MM.1S (cell line): ENCODE measurements around the gene CATSPERD.

Experiments used
- DNase-seq: peaks from one replicate; pipeline ENCODE4 v3.0.0-alpha.2; 2015
- H2AFZ ChIP-seq: fragments of 300-600 bp; sonication (generic); 2 replicates; pipeline ENCODE4 v1.6.0; 2016; ENCODE audit warnings: antibody characterized with exemption, low read length
- H3F3A ChIP-seq: fragments of 300-600 bp; sonication (generic); 2 replicates; pipeline ENCODE4 v1.6.1; 2016; ENCODE audit warnings: mild to moderate bottlenecking, antibody characterized with exemption, low read length, moderate library complexity, mixed read lengths; ENCODE audit not compliant: insufficient read depth
- H3K27ac ChIP-seq: fragments of 300-600 bp; sonication (generic); 2 replicates; pipeline ENCODE4 v1.5.1; 2016; ENCODE audit warnings: mild to moderate bottlenecking, low read length
- H3K27me3 ChIP-seq: fragments of 300-600 bp; sonication (generic); replicated peaks from 2 replicates; pipeline ENCODE4 v1.6.0; 2016; ENCODE audit warnings: low read length; ENCODE audit not compliant: insufficient read depth
- H3K36me3 ChIP-seq: fragments of 300-600 bp; sonication (generic); replicated peaks from 2 replicates; pipeline ENCODE4 v1.6.1; 2016; ENCODE audit warnings: mild to moderate bottlenecking, low read length, mixed read lengths; ENCODE audit not compliant: insufficient read depth
- H3K4me1 ChIP-seq: fragments of 300-600 bp; sonication (generic); 2 replicates; pipeline ENCODE4 v1.6.1; 2016; ENCODE audit warnings: low read length, mixed read lengths
- H3K4me2 ChIP-seq: fragments of 300-600 bp; sonication (generic); 2 replicates; pipeline ENCODE4 v1.6.0; 2016; ENCODE audit warnings: low read depth, low read length
- H3K4me3 ChIP-seq: fragments of 300-600 bp; sonication (generic); 2 replicates; pipeline ENCODE4 v1.5.1; 2016; ENCODE audit warnings: low read length, mixed read lengths
- H3K79me2 ChIP-seq: fragments of 300-600 bp; sonication (generic); 2 replicates; pipeline ENCODE4 v1.6.1; 2016; ENCODE audit warnings: mixed run types, low read length, mixed read lengths
- H3K9ac ChIP-seq: fragments of 300-600 bp; sonication (generic); 2 replicates; pipeline ENCODE4 v1.6.1; 2016; ENCODE audit warnings: low read length, mixed read lengths
- H3K9me2 ChIP-seq: fragments of 300-600 bp; sonication (generic); replicated peaks from 2 replicates; pipeline ENCODE4 v1.6.1; 2016; ENCODE audit warnings: mild to moderate bottlenecking, low read length, mixed read lengths; ENCODE audit not compliant: insufficient read depth
- H3K9me3 ChIP-seq: fragments of 300-600 bp; sonication (generic); replicated peaks from 2 replicates; pipeline ENCODE4 v1.6.1; 2016; ENCODE audit warnings: mild to moderate bottlenecking, low read length, mixed read lengths; ENCODE audit not compliant: insufficient read depth
- H4K20me1 ChIP-seq: fragments of 300-600 bp; sonication (generic); 2 replicates; pipeline ENCODE4 v1.6.1; 2016; ENCODE audit warnings: mild to moderate bottlenecking, low read length, moderate library complexity, mixed read lengths; ENCODE audit not compliant: insufficient read depth
- CTCF ChIP-seq: fragments of 300-600 bp; sonication (generic); IDR thresholded peaks from 2 replicates; pipeline ENCODE4 v1.5.1; 2016; ENCODE audit warnings: antibody characterized with exemption, low read length, mixed read lengths
- EZH2 ChIP-seq: fragments of 300-600 bp; sonication (generic); optimal IDR thresholded peaks from 2 replicates; pipeline ENCODE3; 2017; ENCODE audit warnings: low read depth, mild to moderate bottlenecking, antibody characterized with exemption, low read length, mixed read lengths
- EZH2phosphoT487 ChIP-seq: fragments of 300-600 bp; sonication (generic); IDR thresholded peaks from 2 replicates; pipeline ENCODE4 v1.6.1; 2018; ENCODE audit warnings: antibody characterized with exemption, low read length

Gene CATSPERD

GRCh38 chr19:5801796-5802619 is 81.6 kb downstream of the CATSPERD start:
- no peaks in the 10 kb centered on the region for H3K9me3 ChIP-seq
- DNase-seq = no peak
- H3K27me3 ChIP-seq = peaks cover 40% of the 10 kb centered on the region
- H3K4me1 ChIP-seq = peaks cover 8% of the 10 kb centered on the region; the same call in 1 of the 2 replicates
- peaks cover 4% of the 10 kb centered on the region; the same call in 1 of the 2 replicates for H3K79me2 ChIP-seq
- H3K9me2 ChIP-seq = no peaks in the 10 kb centered on the region
- H3K4me2 ChIP-seq = no peak overlapping the region
- TF ChIP-seq EZH2phosphoT487 = no peak
- H3K27ac ChIP-seq = no peak overlapping the region
- H4K20me1 ChIP-seq = no peaks in the 10 kb centered on the region; the same call in 1 of the 2 replicates
- 0 out of 2 replicates have a peak, but pooled peaks cover 6% of the 10 kb centered on the region for H3F3A ChIP-seq
- H3K4me3 ChIP-seq = no peak overlapping the region
- no peaks in the 10 kb centered on the region for H3K36me3 ChIP-seq
- H3K9ac ChIP-seq = no peak overlapping the region
- no peak overlapping the region for H2AFZ ChIP-seq

GRCh38 chr19:5803441-5803751 is 83.0 kb downstream of the CATSPERD start:
- Histone ChIP-seq H3F3A (0 out of 2 replicates have a peak, but pooled peaks cover 6% of the 10 kb centered on the region), H2AFZ (peak overlapping the region; percentile 97), H4K20me1 (no peaks in the 10 kb centered on the region; the same call in 1 of the 2 replicates), H3K79me2 (peaks cover 4% of the 10 kb centered on the region; the same call in 1 of the 2 replicates), H3K27me3 (peaks cover 35% of the 10 kb centered on the region), H3K4me2 (peak overlapping the region; percentile 98), H3K27ac (no peak overlapping the region), H3K4me3 (peak overlapping the region; percentile 60), H3K9me3 (no peaks in the 10 kb centered on the region), H3K36me3 (no peaks in the 10 kb centered on the region), H3K9me2 (no peaks in the 10 kb centered on the region), H3K4me1 (peaks cover 8% of the 10 kb centered on the region; the same call in 1 of the 2 replicates), H3K9ac (peak overlapping the region; percentile 52; the same call in 1 of the 2 replicates)
- no peak for DNase-seq
- TF ChIP-seq CTCF = no peak
- TF ChIP-seq EZH2 = no peak
- no peak for TF ChIP-seq EZH2phosphoT487

- peaks cover 8% of the 10 kb centered on the region; the same call in 1 of the 2 replicates for H3K4me1 ChIP-seq
- no peak overlapping the region for H3K27ac ChIP-seq
- peaks cover 4% of the 10 kb centered on the region; the same call in 1 of the 2 replicates for H3K79me2 ChIP-seq
- peak overlapping the region; percentile 98 for H3K4me2 ChIP-seq
- no peaks in the 10 kb centered on the region for H3K9me3 ChIP-seq
- H3K9me2 ChIP-seq = no peaks in the 10 kb centered on the region
- H3K27me3 ChIP-seq = peaks cover 30% of the 10 kb centered on the region
- no peaks in the 10 kb centered on the region for H3K36me3 ChIP-seq
- H2AFZ ChIP-seq = peak overlapping the region; percentile 97
- peak overlapping the region; percentile 52; the same call in 1 of the 2 replicates for H3K9ac ChIP-seq
- H3F3A ChIP-seq = 0 out of 2 replicates have a peak, but pooled peaks cover 6% of the 10 kb centered on the region
- TF ChIP-seq EZH2phosphoT487 (no peak), CTCF (peak; percentile 99)
- H3K4me3 ChIP-seq = peak overlapping the region; percentile 60
- DNase-seq = peak; percentile 94
- H4K20me1 ChIP-seq = no peaks in the 10 kb centered on the region; the same call in 1 of the 2 replicates
Measured at GRCh38 chr19:5803752-5804515, 83.5 kb downstream of the CATSPERD start.
